ENCODE results near the gene CMIP. TPM values are rescaled to one million over a fixed set of nuclear protein-coding genes. Genes with fewer than 3 reads are reported as not detected.

CMIP gene
- total RNA-seq, 1 donor = 15.7 TPM

- peak; percentile 2 for TF ChIP-seq CTCF (IDR thresholded peaks at IDR 0.05; ENCODE audit: insufficient read depth, low read length)
- no peak overlapping the region for H3K4me3 ChIP-seq (ENCODE audit: low read depth, low read length)
- DNase-seq (ENCODE audit: low read depth) = no peak
Observed at GRCh38 chr16:81527477-81528178, 83.0 kb downstream of the CMIP start.

DNA sequence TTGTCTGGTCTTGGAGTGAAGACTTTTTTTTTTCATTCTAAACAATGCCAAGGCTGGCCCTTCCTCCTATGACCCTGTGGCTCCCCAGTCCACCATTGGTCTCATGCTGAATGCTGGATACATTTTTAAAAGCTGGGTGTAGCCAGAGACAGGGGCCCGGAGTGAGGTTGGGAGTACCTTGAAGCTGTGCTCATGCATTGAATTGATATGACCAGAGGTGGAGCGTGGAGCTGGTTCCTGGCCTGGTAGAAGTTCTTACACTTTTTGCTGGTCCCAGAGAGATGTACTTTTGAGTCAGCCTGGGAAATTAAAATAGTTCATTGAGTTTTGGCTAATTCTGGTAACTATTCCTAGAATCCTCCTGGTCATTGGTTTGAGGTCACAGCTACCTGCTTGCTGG is 83.6 kb downstream of the CMIP start:
- no peak for TF ChIP-seq CTCF (IDR thresholded peaks at IDR 0.05; ENCODE audit: insufficient read depth, low read length)
- DNase-seq (ENCODE audit: low read depth) = no peak
- no peak overlapping the region for H3K4me3 ChIP-seq (ENCODE audit: low read depth, low read length)

- no peak for TF ChIP-seq CTCF (IDR thresholded peaks at IDR 0.05; ENCODE audit: insufficient read depth, low read length)
- no peak for DNase-seq (ENCODE audit: low read depth)
- no peak overlapping the region for H3K4me3 ChIP-seq (ENCODE audit: low read depth, low read length)
Observed at GRCh38 chr16:81530296-81530721, 85.7 kb downstream of the CMIP start.

- no peak for DNase-seq (ENCODE audit: low read depth)
- H3K4me3 ChIP-seq (ENCODE audit: low read depth, low read length) = no peak overlapping the region
- no peak for TF ChIP-seq CTCF (IDR thresholded peaks at IDR 0.05; ENCODE audit: insufficient read depth, low read length)
Observed at GRCh38 chr16:81530814-81531213, 86.2 kb downstream of the CMIP start.

GRCh38 chr16:81531419-81531821 is 86.8 kb downstream of the CMIP start:
- H3K4me3 ChIP-seq (ENCODE audit: low read depth, low read length) = no peak overlapping the region
- DNase-seq (ENCODE audit: low read depth) = no peak
- TF ChIP-seq CTCF (IDR thresholded peaks at IDR 0.05; ENCODE audit: insufficient read depth, low read length) = no peak

DNA sequence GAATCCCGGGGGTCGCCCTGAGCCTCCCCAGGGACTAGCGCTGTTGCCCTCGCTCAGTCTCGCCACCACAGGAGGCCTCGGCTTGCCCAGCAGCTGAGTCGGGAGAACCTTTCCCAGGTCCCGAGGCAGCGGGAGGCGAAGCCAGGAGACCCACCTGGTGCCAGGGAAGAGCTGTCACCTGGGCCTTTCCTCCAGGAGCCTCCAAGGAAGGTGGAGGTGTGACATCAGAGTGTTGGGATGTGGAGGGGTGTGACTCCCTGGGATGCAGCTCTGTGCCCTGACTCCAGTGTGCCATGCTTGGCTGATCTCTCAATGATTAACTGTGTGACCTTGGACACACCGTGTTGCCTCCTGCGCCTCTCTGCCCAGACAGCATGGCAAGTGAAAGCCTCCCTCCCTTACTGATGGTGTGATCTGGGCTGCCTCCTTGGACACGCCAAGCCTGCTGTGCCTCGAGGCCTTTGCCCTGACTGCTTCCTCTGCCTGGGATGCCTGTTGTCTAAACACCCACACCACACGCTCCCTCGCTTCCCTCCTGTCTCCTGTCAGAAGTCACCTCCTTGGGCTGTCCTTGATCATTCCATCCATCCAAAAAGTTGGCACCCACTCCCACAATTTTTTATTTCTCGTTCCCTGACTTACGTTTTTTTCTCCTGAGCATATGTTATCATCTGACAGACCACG is 88.0 kb downstream of the CMIP start:
- TF ChIP-seq CTCF (IDR thresholded peaks at IDR 0.05; ENCODE audit: insufficient read depth, low read length) = no peak
- H3K4me3 ChIP-seq (ENCODE audit: low read depth, low read length) = no peak overlapping the region
- DNase-seq (ENCODE audit: low read depth) = no peak
